CD4-positive, alpha-beta T cell treated with Interleukin-17A for 1 hour (primary cell): ENCODE data around the gene ENO1.
"Not testable (repeated sequence)": the region's sequence is repeated elsewhere in the genome, so short reads cannot be mapped to it uniquely, and the experiment has no call there.

Source experiments
- DNase-seq: peaks from one replicate; pipeline ENCODE4 v3.0.0-alpha.2; 2020

ENO1 gene

DNA sequence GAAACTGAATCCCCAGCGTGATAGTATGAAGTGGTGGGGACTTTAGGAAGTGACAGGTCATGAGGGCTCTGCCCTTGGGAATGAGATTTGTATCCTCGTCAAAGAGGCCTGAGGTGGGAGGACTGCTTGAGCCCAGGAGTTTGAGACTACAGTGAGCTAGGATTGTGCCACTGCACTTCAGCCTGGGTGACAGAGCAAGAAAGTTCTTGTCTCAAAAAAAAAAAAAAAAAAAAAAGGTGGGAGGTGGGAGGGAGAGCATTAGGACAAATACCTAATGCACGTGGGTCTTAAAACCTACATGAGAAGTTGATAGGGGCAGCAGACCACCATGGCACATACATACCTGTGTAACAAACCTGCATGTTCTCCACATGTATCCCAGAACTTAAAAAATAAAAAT, 37.1 kb downstream of the ENO1 start:
- DNase-seq = no peak

- DNase-seq = no peak
Measured at GRCh38 chr1:8839990-8840389, 38.5 kb downstream of the ENO1 start.

GRCh38 chr1:8835941-8836643, 42.4 kb downstream of the ENO1 start:
- DNase-seq = no peak

DNA sequence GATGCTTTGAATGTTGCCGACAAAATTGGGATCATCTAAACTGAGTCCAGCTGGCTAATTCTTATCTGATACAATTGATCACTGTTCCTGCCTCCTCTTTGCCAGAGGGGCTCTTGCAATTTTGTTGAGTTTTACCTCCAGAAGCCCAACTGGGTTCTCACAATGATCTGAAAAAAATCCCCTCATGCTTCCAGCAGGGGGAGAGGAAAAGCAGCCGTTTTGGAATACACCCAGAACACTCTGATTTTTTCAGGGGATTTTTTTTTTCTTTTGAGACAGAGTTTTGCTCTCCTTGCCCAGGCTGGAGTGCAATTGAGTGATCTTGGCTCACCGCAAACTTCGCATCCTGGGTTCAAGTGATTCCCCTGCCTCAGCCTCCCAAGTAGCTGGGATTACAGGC, 47.1 kb downstream of the ENO1 start:
- DNase-seq = no peak

- DNase-seq = not testable (repeated sequence)
Measured at GRCh38 chr1:8830732-8831131, 47.8 kb downstream of the ENO1 start.

DNA sequence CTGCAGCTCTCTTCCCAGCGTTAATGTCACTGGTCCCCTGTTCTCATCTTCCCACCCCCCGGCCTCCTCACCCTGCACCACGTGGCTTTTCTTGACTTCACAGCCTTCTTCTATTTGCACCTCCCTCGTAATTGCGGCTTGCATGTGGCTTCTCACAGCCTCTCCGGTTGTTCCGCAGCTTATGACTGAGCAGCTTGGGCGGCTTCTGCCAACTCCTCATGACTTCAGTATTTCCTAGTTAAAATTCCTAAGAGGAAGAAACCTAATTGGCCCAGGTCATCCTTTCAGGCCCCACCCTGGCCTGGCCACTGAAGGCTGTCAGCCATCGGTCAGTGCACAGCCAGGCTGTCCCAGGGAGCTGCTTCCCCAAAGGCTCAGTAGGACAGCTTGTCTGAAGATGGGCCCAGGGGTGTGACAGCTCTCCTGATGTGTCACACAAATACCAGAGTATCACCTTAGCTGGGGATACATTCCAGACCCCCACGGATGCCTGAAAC, 52.5 kb downstream of the ENO1 start:
- no peak for DNase-seq

- no peak for DNase-seq
Measured at GRCh38 chr1:8823295-8823664, 55.2 kb downstream of the ENO1 start.

DNA sequence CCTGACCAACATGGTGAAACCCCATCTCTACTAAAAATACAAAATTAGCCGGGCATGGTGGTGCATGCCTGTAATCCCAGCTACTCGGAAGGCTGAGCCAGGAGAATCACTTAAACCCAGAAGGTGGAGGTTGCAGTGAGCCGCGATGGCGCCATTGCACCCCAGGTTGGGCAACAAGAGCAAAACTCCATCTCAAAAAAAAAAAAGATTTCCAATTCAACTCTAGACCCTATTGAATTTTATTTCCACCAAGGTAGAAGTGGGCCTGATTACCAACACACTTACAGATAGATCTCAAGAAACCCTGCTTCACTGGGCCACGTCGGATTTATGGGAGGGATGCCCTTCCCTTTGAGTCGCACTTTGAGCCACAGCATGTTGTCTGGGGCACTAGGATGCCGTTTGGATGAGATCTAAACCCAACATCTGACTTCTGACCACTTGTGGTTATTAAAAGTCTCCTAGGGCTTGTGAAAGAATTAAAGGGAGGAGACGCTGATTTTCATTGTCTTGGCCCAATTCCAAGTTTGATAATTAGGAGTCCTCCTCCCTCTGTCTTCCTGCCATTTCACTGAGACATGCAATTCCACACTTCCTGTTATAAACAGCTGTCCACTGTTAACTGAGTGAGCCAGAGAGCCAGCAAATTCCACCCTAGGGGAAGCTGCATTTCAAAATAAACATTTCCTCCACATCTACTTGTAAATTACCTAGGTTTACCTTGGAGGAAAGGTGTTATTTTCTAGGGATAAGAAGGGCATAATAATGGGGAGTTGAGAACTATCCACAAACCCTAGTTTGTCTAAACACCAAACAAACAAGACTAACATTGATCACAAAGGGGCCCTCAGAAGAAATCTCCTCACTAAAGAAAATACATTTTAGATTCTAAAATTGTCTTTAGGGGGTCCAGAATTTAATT, 55.9 kb downstream of the ENO1 start:
- DNase-seq = no peak

DNA sequence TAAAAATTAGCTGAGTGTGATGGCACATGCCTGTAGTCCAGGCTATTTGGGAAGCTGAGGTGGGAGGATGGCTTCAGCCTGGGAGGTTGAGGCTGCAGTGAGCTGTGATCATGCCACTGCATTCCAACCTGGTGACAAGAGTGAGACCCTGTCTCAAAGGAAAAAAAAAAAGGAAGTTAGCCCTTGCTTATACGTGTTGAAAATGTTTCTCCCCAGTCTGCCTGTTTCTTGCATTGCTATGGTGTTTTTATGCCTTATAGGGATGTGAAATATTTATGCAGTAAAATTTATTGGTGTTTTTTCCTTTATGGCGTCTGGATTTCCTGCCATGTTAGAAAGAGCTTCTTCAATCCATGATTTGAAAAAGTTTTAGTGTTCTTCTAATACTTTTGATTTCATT, 57.4 kb downstream of the ENO1 start:
- DNase-seq = no peak

GRCh38 chr1:8818789-8819188, 59.7 kb downstream of the ENO1 start:
- DNase-seq = not testable (repeated sequence)

DNA sequence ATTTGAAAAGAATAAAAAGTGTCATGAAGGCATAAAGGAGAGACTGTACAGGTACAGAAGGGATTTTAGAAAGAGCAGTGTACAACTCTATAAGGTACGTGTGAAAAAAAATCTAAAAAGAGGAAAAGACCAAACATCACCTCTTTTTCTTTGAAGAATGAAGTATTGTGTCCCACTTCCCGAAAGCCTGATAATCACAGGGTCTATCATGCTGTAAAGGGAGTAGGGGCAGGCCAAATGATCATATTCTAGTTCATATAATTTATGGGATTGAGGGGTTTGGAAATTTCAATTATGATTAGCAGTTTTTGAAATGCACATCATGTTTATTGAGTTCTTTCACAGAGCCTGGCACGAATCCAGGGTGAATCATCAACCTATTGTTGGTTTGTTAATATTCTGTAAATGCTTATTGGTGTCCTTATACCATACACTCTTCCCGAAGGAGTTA, 60.1 kb downstream of the ENO1 start:
- no peak for DNase-seq

GRCh38 chr1:8817412-8818324, 60.8 kb downstream of the ENO1 start, which contains the start of gene RERE:
Gene RERE (minus strand): TSS chr1:8817640.
- DNase-seq = peak; percentile 97

GRCh38 chr1:8816831-8817411, 61.6 kb downstream of the ENO1 start:
- no peak for DNase-seq

- DNase-seq = peak; percentile 3
Measured at GRCh38 chr1:8816264-8816663, 62.2 kb downstream of the ENO1 start.

GRCh38 chr1:8815582-8816151, 62.8 kb downstream of the ENO1 start:
- DNase-seq = peak; percentile 8

DNA sequence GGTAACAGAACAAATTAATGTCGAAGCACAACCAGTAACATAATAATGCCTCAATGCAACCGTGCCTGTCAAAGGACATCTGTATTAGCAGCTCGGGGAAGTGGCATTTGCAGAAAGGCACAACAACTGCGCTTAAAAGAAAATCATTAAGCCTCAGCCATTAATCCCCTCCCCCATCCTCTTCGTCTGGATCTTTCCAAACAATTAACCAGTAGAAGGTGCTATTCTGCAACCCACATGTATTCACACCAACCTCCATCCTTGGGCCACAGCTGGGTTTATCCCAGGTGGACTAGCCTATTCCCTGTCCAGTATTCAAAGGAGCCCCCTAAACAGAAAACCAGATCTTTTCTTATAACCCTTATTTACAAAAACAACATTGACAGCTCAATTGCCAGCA, 63.6 kb downstream of the ENO1 start:
- DNase-seq = no peak

- DNase-seq = no peak
Measured at GRCh38 chr1:8813991-8814390, 64.5 kb downstream of the ENO1 start.

DNA sequence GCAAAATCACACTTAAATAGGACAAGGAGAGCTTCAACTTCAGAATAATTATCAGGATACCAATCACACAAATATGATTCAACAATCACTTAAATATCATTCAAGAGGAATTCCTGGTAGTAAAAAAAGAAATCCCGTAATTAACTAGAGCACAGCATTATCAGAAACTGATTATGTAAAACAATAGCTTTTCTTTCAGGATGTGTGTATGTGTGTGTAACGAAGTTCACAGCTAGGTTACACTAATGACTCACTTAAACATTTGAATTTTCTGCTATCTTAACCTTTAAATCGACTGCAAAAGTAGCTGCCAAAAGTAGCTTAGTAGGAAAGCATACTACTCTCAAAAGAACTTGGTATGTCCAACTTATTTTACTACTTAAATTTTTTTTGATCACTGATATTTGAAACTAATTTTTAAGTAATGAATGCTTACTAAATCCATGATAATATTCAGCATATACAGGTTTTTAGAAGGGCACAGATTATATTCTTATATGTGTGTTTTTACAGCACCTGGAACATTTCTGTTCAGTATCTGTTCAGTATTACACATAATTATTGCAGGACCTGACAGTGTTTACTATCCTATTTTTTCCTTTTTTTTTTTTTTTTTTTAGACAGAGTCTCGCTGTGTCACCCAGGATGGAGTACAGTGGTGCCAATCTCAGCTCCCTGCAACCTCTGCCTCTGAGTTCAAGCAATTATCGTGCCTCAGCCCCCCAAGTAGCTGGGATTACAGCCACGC, 65.3 kb downstream of the ENO1 start:
- DNase-seq = no peak

DNA sequence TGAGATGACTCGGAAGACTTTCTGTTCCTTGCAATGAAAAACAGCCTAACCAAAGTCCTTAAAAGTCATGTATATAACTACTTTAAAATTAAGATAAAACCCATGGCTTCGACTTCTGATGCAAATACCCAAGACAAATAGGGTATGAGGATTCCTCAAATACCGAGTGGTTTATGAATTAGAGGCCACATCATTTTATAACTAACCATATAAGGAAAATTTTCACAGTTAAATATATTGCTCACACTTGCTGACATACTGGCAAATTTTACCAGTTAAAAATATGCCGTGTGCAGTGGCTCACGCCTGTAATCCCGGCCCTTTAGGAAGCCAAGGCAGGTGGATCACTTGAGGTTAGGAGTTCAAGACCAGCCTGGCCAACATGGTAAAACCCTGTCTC, 66.4 kb downstream of the ENO1 start:
- DNase-seq = no peak
